ENCODE data around the gene NDUFS5.
A peak's percentile ranks its signal among the peaks of the same experiment; 100 is the strongest.
"Not testable (repeated sequence)": the region's sequence is repeated elsewhere in the genome, so short reads cannot be mapped to it uniquely, and the experiment has no call there.

NDUFS5 gene

GRCh38 chr1:39026051-39026865, at the start of gene NDUFS5:
Gene NDUFS5 (plus strand): TSS chr1:39026350. CDS start chr1:39028725, 2,375 bp downstream.
- DNase-seq (ENCODE audit: low read depth in 1 of 2, low spot score in 1 of 2): peak; percentile 59 to 67

- DNase-seq (ENCODE audit: low read depth in 1 of 2, low spot score in 1 of 2): peak in 1 of 2 donors; percentile 24
Measured at GRCh38 chr1:38977399-38978244, 48.5 kb upstream of the NDUFS5 start.

GRCh38 chr1:38978245-38978542, 48.0 kb upstream of the NDUFS5 start:
- not testable (repeated sequence) for DNase-seq (ENCODE audit: low read depth in 1 of 2, low spot score in 1 of 2)

- not testable (repeated sequence) for DNase-seq (ENCODE audit: low read depth in 1 of 2, low spot score in 1 of 2)
Measured at GRCh38 chr1:38979380-38979779, 46.8 kb upstream of the NDUFS5 start.

- DNase-seq (ENCODE audit: low read depth in 1 of 2, low spot score in 1 of 2): no peak
Measured at GRCh38 chr1:38989979-38990378, 36.2 kb upstream of the NDUFS5 start.

GRCh38 chr1:38990386-38990737, 35.8 kb upstream of the NDUFS5 start:
- no peak for DNase-seq (ENCODE audit: low read depth in 1 of 2, low spot score in 1 of 2)

GRCh38 chr1:38990738-38991637, 35.2 kb upstream of the NDUFS5 start, which contains the start of gene AKIRIN1:
Gene AKIRIN1 (plus strand): TSS chr1:38991276. CDS start chr1:38991381, 105 bp downstream.
- peak; percentile 90 to 98 for DNase-seq (ENCODE audit: low read depth in 1 of 2, low spot score in 1 of 2)

GRCh38 chr1:38991638-38992411, 34.3 kb upstream of the NDUFS5 start:
- no peak for DNase-seq (ENCODE audit: low read depth in 1 of 2, low spot score in 1 of 2)

GRCh38 chr1:38992412-38993111, 33.6 kb upstream of the NDUFS5 start:
- DNase-seq (ENCODE audit: low read depth in 1 of 2, low spot score in 1 of 2): no peak

- DNase-seq (ENCODE audit: low read depth in 1 of 2, low spot score in 1 of 2): no peak
Measured at GRCh38 chr1:38994196-38994595, 32.0 kb upstream of the NDUFS5 start.

GRCh38 chr1:38997034-38997900, 28.9 kb upstream of the NDUFS5 start:
- no peak for DNase-seq (ENCODE audit: low read depth in 1 of 2, low spot score in 1 of 2)

- no peak for DNase-seq (ENCODE audit: low read depth in 1 of 2, low spot score in 1 of 2)
Measured at GRCh38 chr1:38997901-38998190, 28.3 kb upstream of the NDUFS5 start.

- DNase-seq (ENCODE audit: low read depth in 1 of 2, low spot score in 1 of 2): no peak
Measured at GRCh38 chr1:39001516-39002421, 24.4 kb upstream of the NDUFS5 start.

- DNase-seq (ENCODE audit: low read depth in 1 of 2, low spot score in 1 of 2): no peak
Measured at GRCh38 chr1:39003281-39003680, 22.9 kb upstream of the NDUFS5 start.

- DNase-seq (ENCODE audit: low read depth in 1 of 2, low spot score in 1 of 2): no peak
Measured at GRCh38 chr1:39003794-39004193, 22.4 kb upstream of the NDUFS5 start.

GRCh38 chr1:39006287-39006686, 19.9 kb upstream of the NDUFS5 start:
- no peak for DNase-seq (ENCODE audit: low read depth in 1 of 2, low spot score in 1 of 2)

- DNase-seq (ENCODE audit: low read depth in 1 of 2, low spot score in 1 of 2): no peak
Measured at GRCh38 chr1:39006726-39007645, 19.2 kb upstream of the NDUFS5 start.

All from stimulated activated CD4-positive, alpha-beta T cell treated with anti-CD3 and anti-CD28 coated beads, Interleukin-15, amount 100 ng/mL, for 1 hour (primary cell).